Measurements from ENCODE around the gene SLC35E2B. TPM values are rescaled to one million over a fixed set of nuclear protein-coding genes. Genes with fewer than 3 reads are reported as not detected.

The SLC35E2B gene
- polyA plus RNA-seq, 3 donors: 12.2 to 29.2 (median 17.7) TPM

- Mint-ChIP-seq H3K36me3 (peaks cover 9 to 11% of the 10 kb centered on the region in 2 donors), H3K27me3 (ENCODE audit: low read depth in 3 of 3) (peaks cover 0 to 6% (median 0%) of the 10 kb centered on the region in 3 donors), H3K4me1 (peaks cover 26% of the 10 kb centered on the region), H3K9me3 (peaks cover 0 to 2% (median 0%) of the 10 kb centered on the region in 7 donors), H3K27ac (no peak overlapping the region), H3K4me3 (no peak overlapping the region)
- Histone ChIP-seq H3K79me2 (ENCODE audit: insufficient read depth, low read length) (peaks cover 15% of the 10 kb centered on the region), H3K4me1 (ENCODE audit: control insufficient read depth in 1 of 2, insufficient read depth in 2 of 2, low read length in 2 of 2) (peaks cover 23 to 28% of the 10 kb centered on the region in 2 donors), H3K27ac (ENCODE audit: low read depth in 1 of 2, low read length in 2 of 2) (no peak overlapping the region), H3K27me3 (ENCODE audit: control insufficient read depth in 2 of 2, insufficient read depth in 2 of 2, low read length in 2 of 2) (no peaks in the 10 kb centered on the region), H3K9ac (ENCODE audit: insufficient read depth, low read length, poor library complexity, severe bottlenecking) (no peak overlapping the region), H3K4me3 (replicated peaks in 1 of 3; ENCODE audit: low read depth in 2 of 3, low read length in 3 of 3) (no peak overlapping the region), H3K36me3 (replicated peaks in 1 of 2; ENCODE audit: control insufficient read depth in 1 of 2, insufficient read depth in 2 of 2, low read length in 2 of 2) (peaks cover 0 to 5% of the 10 kb centered on the region in 2 donors), H3K4me2 (replicated peaks; ENCODE audit: extremely low read depth, low read length, poor library complexity, severe bottlenecking) (no peak overlapping the region), H2AFZ (ENCODE audit: insufficient read depth, low read depth, low read length, poor library complexity, severe bottlenecking) (no peak overlapping the region), H4K20me1 (ENCODE audit: insufficient read depth, low read length) (peaks cover 12% of the 10 kb centered on the region), H3K9me3 (replicated peaks in 1 of 2; ENCODE audit: control insufficient read depth in 1 of 2, insufficient read depth in 1 of 2, low read length in 2 of 2) (no peaks in the 10 kb centered on the region)
- no peak for DNase-seq
- intact Hi-C loops (cut with micrococcal nuclease): no loop called here
- TF ChIP-seq, protein P1, sequence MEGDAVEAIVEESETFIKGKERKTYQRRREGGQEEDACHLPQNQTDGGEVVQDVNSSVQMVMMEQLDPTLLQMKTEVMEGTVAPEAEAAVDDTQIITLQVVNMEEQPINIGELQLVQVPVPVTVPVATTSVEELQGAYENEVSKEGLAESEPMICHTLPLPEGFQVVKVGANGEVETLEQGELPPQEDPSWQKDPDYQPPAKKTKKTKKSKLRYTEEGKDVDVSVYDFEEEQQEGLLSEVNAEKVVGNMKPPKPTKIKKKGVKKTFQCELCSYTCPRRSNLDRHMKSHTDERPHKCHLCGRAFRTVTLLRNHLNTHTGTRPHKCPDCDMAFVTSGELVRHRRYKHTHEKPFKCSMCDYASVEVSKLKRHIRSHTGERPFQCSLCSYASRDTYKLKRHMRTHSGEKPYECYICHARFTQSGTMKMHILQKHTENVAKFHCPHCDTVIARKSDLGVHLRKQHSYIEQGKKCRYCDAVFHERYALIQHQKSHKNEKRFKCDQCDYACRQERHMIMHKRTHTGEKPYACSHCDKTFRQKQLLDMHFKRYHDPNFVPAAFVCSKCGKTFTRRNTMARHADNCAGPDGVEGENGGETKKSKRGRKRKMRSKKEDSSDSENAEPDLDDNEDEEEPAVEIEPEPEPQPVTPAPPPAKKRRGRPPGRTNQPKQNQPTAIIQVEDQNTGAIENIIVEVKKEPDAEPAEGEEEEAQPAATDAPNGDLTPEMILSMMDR (IDR thresholded peaks at IDR 0.05): no peak
- 100% methylated on average over 8 of the region's 9 CpGs for WGBS (ENCODE audit: insufficient coverage)
These were observed 74.1 kb downstream of the SLC35E2B start for GRCh38 chr1:1618396-1619068.

- Histone ChIP-seq H3K4me1 (ENCODE audit: control insufficient read depth in 1 of 2, insufficient read depth in 2 of 2, low read length in 2 of 2) (peaks cover 26 to 33% of the 10 kb centered on the region in 2 donors), H3K9me3 (replicated peaks in 1 of 2; ENCODE audit: control insufficient read depth in 1 of 2, insufficient read depth in 1 of 2, low read length in 2 of 2) (no peaks in the 10 kb centered on the region), H3K4me3 (replicated peaks in 1 of 3; ENCODE audit: low read depth in 2 of 3, low read length in 3 of 3) (no peak overlapping the region), H3K4me2 (replicated peaks; ENCODE audit: extremely low read depth, low read length, poor library complexity, severe bottlenecking) (no peak overlapping the region), H3K27ac (ENCODE audit: low read depth in 1 of 2, low read length in 2 of 2) (no peak overlapping the region), H4K20me1 (ENCODE audit: insufficient read depth, low read length) (peaks cover 12% of the 10 kb centered on the region), H2AFZ (ENCODE audit: insufficient read depth, low read depth, low read length, poor library complexity, severe bottlenecking) (no peak overlapping the region), H3K79me2 (ENCODE audit: insufficient read depth, low read length) (peaks cover 21% of the 10 kb centered on the region), H3K9ac (ENCODE audit: insufficient read depth, low read length, poor library complexity, severe bottlenecking) (no peak overlapping the region), H3K27me3 (ENCODE audit: control insufficient read depth in 2 of 2, insufficient read depth in 2 of 2, low read length in 2 of 2) (no peaks in the 10 kb centered on the region), H3K36me3 (replicated peaks in 1 of 2; ENCODE audit: control insufficient read depth in 1 of 2, insufficient read depth in 2 of 2, low read length in 2 of 2) (peaks cover 0 to 5% of the 10 kb centered on the region in 2 donors)
- Mint-ChIP-seq H3K4me1 (peaks cover 30% of the 10 kb centered on the region), H3K36me3 (peaks cover 9 to 11% of the 10 kb centered on the region in 2 donors), H3K27ac (no peak overlapping the region), H3K9me3 (peaks cover 0 to 2% (median 0%) of the 10 kb centered on the region in 7 donors), H3K4me3 (no peak overlapping the region), H3K27me3 (ENCODE audit: low read depth in 3 of 3) (peaks cover 0 to 7% (median 0%) of the 10 kb centered on the region in 3 donors)
- no peak for DNase-seq
- intact Hi-C loops (cut with micrococcal nuclease): no loop called here
- TF ChIP-seq, protein P1 (IDR thresholded peaks at IDR 0.05): no peak
- 95% methylated on average over 6 of the region's 6 CpGs for WGBS (ENCODE audit: insufficient coverage)
These were observed 74.7 kb downstream of the SLC35E2B start for GRCh38 chr1:1617925-1618324.

All from CD14-positive monocyte (primary cell).